Measurements from ENCODE around the gene TIMM44.

TIMM44 gene

GRCh38 chr19:7943444-7944176, at the start of gene TIMM44:
TIMM44 (minus strand) TSS chr19:7943666; CDS start chr19:7943651, 15 bp downstream.
- peak; percentile 98 for DNase-seq

DNA sequence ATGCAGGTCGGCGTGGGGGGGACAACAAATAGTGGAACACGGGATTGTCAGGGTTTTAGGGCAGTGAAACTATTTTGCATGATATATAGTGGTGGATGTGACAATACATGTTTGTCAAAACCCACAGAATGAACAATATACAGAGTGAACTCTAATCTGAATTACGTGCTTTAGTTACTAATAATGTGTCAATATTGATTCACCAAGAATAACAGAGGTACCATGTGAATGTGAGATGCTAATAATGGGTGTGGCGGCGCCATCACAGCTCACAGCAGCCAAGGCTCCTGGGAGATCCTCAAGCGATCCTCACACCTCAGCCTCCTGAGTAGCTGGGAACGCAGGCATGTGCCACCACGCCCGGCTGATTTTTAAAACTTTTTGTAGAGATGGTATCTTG, 49.1 kb upstream of the TIMM44 start:
- no peak for DNase-seq

- DNase-seq: no peak
These were observed 45.7 kb upstream of the TIMM44 start for GRCh38 chr19:7989071-7989575.

DNA sequence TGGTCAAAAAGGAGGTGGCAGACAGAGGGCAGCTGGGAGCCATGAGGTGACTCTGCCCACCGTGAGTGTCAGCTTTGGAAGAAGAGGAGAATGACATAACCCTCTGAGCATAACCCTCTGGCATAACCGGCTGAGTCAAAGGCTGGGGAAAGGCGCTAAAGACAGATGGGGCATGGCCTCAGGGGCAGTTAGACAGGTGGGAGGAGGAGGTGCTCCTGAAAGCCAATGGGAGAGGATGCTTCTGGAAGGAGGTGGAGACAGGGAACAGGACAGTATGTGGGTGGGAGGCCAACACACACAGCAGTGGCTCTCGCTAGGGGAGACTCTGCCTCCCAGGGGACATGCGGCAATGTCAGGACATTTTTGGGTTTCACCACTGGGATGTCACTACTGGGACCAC, 44.8 kb upstream of the TIMM44 start:
- no peak for DNase-seq

DNA sequence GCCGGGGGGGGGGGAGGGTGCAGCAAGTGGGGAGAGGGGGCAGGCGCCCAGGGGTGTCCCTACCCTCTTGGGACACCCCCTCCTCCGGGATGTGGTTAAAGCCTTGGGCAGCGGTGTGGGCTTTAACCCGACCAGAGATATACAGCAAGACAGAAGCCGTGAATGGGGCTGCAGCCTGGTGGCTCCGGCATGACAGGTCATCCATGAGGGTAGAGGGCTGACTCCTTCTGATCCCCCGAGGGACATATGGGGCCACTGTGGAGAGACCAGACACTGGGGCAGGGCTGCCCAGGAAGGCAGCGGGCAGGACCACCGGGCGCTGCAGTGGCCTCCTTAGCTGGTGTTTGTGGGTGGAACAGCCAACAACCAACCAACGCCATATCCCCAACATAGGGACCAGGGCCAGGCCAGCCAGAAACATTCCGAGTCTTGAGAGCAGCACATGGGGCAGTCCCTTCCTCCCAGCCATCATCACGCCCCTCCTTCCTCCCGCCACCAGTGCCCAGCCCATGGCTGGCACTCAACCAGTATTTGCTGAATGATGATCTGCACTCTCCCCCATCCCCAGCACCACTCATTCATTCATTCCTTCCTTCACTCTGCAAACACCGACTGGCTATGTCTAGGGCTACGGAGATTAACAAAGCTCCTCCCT, 43.8 kb upstream of the TIMM44 start:
- DNase-seq: no peak

- DNase-seq: no peak
These were observed 43.1 kb upstream of the TIMM44 start for GRCh38 chr19:7986321-7987113.

DNA sequence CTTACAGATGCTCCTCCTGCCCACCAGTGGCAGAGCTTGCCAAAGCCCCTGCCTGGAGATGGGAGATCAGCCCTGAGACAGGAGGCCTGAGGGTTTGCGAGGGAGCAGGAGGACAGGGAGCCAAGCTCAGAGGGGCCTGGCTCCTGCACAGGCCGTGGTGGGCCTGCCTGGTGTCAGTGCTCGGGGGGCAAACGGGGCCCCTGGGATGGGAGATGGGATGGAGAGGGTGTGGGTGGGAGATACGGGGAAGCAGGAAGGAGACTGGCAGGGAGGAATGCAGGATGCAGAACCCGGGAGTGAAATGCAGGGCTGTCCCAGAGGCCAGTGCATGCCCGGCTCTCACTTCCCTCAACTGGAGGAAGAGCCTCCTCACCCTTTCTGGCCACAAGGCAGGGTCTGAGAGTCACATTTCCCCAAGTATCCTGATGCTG, 42.0 kb upstream of the TIMM44 start:
- DNase-seq: no peak

- DNase-seq: no peak
These were observed 40.8 kb upstream of the TIMM44 start for GRCh38 chr19:7983995-7984837.

DNA sequence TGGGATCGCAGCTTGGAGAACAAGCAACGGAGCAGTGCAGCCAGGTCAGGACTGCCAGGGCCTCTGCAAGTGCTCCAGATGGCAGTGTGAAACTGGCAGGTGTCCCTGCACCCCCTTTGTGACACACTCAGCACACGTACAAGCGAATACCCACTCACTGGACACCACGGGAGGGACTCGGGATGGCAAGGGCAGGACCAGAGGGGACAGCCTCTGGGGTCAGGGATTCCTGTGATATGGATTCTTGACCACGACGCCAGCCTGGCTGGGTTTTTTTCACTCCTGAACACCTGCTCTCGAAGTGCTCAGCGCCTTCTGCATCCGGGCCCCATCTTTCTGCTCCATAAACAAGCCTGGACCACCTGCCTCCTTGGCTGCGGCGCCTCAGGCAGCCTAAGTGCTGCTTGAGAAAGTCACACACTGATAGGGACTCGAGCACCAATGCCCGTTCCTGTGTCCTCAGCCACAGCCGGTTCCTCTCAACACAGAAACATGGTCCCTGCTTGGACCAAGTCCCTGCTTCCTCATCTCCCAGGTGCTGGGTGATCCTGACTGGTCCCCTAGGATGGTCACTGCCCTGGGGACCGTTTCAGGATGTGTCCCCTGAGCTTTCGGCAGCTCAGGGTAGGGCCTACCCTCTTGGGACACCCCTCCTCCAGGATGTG, 40.0 kb upstream of the TIMM44 start:
- DNase-seq: peak; percentile 98

- no peak for DNase-seq
These were observed 39.2 kb upstream of the TIMM44 start for GRCh38 chr19:7982651-7983099.

- no peak for DNase-seq
These were observed 38.6 kb upstream of the TIMM44 start for GRCh38 chr19:7982103-7982502.

DNA sequence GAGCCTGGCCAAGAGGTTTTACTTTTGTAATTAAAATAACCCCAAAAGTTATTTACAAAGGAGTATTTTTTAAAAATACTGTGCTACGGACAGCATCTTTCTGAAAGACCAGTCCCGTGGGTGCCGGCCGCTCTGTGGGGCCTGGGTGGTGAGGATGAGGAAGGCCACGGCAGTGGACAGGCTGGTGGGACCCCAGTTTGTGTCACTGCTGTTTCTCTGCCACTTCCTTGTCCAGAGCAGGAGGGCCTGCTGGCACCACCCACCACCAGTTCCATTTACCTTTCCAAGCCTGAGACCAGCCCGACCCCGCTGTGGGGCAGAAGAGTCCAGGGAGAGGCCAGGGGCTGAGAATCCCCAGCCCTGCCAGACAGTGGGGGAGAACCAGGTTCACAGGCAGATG, 38.2 kb upstream of the TIMM44 start:
- DNase-seq: no peak

GRCh38 chr19:7981199-7981598, 37.7 kb upstream of the TIMM44 start:
- no peak for DNase-seq

- DNase-seq: no peak
These were observed 37.2 kb upstream of the TIMM44 start for GRCh38 chr19:7980635-7981121.

- DNase-seq: no peak
These were observed 36.7 kb upstream of the TIMM44 start for GRCh38 chr19:7980168-7980567.

GRCh38 chr19:7979559-7979958, 36.1 kb upstream of the TIMM44 start:
- no peak for DNase-seq

- DNase-seq: peak; percentile 26
These were observed 35.5 kb upstream of the TIMM44 start for GRCh38 chr19:7979011-7979410.

- peak; percentile 38 for DNase-seq
These were observed 34.8 kb upstream of the TIMM44 start for GRCh38 chr19:7978179-7978825.

DNA sequence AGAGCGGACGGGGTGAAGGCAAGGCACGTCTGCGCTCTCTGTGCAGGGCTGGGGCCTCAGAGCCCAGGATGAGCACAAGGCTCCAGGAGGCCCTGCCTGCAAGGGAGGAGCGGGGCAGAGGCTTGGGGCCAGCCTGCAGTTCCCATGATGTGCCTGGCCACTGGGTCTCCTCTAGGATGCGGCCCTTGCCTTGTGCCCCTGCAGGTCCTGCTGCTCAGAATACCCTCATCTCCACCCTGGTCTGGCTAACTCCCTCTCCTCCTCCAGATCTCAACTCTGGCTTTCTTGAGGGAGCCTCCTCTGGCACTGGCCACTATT, 34.2 kb upstream of the TIMM44 start:
- no peak for DNase-seq

GRCh38 chr19:7977021-7977722, 33.7 kb upstream of the TIMM44 start:
- DNase-seq: no peak

- no peak for DNase-seq
These were observed 33.0 kb upstream of the TIMM44 start for GRCh38 chr19:7976461-7976860.
